Cardiac muscle cell (in vitro differentiated cells and primary cell): ENCODE results near the gene TET2. TPM values are rescaled to one million over a fixed set of nuclear protein-coding genes. Genes with fewer than 3 reads are reported as not detected.
A peak's percentile ranks its signal among the peaks of the same experiment; 100 is the strongest.

Source experiments
- DNase-seq, 2 donors: peaks; one replicate each; pipeline versions ENCODE4 v3.0.0 to v3.0.0-alpha.2; 2010 to 2017; ENCODE audit warnings: low read depth in 1 of 2, low spot score in 1 of 2
- H3K27ac ChIP-seq: fragments of 200-600 bp; sonication (generic); 2 replicates; pipeline ENCODE4 v1.5.1; 2016
- H3K27me3 ChIP-seq: fragments of 200-600 bp; sonication (generic); 2 replicates; pipeline ENCODE4 v1.6.0; 2016; ENCODE audit warnings: control low read depth
- H3K36me3 ChIP-seq: fragments of 200-600 bp; sonication (generic); 2 replicates; pipeline ENCODE4 v1.5.1; 2016; ENCODE audit warnings: control low read depth
- H3K4me1 ChIP-seq: fragments of 200-600 bp; sonication (generic); 2 replicates; pipeline ENCODE4 v1.8.1; 2017; ENCODE audit warnings: low read depth, mild to moderate bottlenecking, mixed run types
- H3K4me3 ChIP-seq: fragments of 200-600 bp; sonication (generic); 2 replicates; pipeline ENCODE4 v1.5.1; 2016; ENCODE audit warnings: mild to moderate bottlenecking
- H3K9me3 ChIP-seq: fragments of 200-600 bp; sonication (generic); 2 replicates; pipeline ENCODE4 v1.5.1; 2017; ENCODE audit warnings: low read depth, mild to moderate bottlenecking, control low read depth
- polyA plus RNA-seq: library from polyadenylated mRNA; unstranded; fragments of >200 nt; fragmentation: Nextera tagmentation; extraction: Ambion mirVana; gene quantifications from 2 replicates; pipeline ENCODE4 v1.2.1, GENCODE V29; 2016
- total RNA-seq: library from RNA; depleted of rRNA; stranded (reverse); fragments of >200 nt; gene quantifications from 2 replicates; pipeline ENCODE4 v1.2.3, GENCODE V29; 2016
- TF ChIP-seq, protein P1 (sequence below): IDR thresholded peaks from 2 replicates; pipeline ENCODE4 v1.5.1; 2012; ENCODE audit warnings: low read depth, mild to moderate bottlenecking, low read length

TET2 gene
- total and polyA plus RNA-seq, 2 experiments from 2014 or later: 10.5 to 23.3 TPM

DNA sequence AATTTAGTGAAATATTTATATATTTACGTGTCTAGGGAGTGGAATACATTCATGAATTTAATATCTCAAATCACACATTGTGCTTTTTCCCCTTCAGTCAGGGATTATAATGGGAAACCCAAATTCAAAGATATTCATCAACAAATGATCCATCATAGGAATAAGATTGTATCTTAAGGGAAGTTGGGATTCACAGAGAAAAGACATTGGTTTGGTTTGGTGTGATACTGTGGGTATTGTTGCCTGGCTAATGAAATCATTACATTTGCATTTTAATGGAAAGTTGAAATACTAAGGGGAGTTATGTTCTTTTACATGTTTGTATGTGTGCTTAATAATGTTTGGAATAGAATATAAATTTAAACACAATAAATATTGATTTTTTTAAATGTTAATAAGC, 1.7 kb downstream of the TET2 start:
- peak overlapping the region; percentile 86 for H3K4me3 ChIP-seq
- TF ChIP-seq, protein P1, sequence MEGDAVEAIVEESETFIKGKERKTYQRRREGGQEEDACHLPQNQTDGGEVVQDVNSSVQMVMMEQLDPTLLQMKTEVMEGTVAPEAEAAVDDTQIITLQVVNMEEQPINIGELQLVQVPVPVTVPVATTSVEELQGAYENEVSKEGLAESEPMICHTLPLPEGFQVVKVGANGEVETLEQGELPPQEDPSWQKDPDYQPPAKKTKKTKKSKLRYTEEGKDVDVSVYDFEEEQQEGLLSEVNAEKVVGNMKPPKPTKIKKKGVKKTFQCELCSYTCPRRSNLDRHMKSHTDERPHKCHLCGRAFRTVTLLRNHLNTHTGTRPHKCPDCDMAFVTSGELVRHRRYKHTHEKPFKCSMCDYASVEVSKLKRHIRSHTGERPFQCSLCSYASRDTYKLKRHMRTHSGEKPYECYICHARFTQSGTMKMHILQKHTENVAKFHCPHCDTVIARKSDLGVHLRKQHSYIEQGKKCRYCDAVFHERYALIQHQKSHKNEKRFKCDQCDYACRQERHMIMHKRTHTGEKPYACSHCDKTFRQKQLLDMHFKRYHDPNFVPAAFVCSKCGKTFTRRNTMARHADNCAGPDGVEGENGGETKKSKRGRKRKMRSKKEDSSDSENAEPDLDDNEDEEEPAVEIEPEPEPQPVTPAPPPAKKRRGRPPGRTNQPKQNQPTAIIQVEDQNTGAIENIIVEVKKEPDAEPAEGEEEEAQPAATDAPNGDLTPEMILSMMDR: no peak
- H3K27me3 ChIP-seq: peaks cover 24% of the 10 kb centered on the region
- H3K4me1 ChIP-seq: peaks cover 14% of the 10 kb centered on the region
- no peak for DNase-seq
- no peaks in the 10 kb centered on the region for H3K9me3 ChIP-seq
- H3K27ac ChIP-seq: no peak overlapping the region
- no peaks in the 10 kb centered on the region for H3K36me3 ChIP-seq

DNA sequence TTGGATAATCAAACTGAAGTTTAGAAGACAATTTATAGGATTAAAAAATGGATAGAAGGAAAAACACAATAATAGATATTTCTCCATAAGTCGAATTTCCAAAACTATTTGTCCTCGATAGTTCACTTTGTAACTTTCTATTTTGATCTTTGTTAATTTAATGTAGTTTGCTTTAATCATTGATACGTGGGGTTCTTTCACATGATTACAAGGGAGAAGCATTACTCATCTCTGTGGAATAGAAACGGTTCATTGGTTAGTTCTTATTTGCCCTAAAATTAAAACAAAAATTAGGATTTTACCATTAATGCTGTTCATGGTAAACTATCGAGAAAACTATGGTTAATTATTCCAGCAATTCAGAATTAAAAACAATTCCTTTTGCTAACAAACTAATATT, 2.1 kb downstream of the TET2 start:
- Histone ChIP-seq H3K27me3 (peaks cover 20% of the 10 kb centered on the region), H3K4me3 (peak overlapping the region; percentile 86), H3K36me3 (no peaks in the 10 kb centered on the region), H3K4me1 (peaks cover 14% of the 10 kb centered on the region), H3K9me3 (no peaks in the 10 kb centered on the region), H3K27ac (no peak overlapping the region)
- TF ChIP-seq, protein P1: no peak
- no peak for DNase-seq

DNA sequence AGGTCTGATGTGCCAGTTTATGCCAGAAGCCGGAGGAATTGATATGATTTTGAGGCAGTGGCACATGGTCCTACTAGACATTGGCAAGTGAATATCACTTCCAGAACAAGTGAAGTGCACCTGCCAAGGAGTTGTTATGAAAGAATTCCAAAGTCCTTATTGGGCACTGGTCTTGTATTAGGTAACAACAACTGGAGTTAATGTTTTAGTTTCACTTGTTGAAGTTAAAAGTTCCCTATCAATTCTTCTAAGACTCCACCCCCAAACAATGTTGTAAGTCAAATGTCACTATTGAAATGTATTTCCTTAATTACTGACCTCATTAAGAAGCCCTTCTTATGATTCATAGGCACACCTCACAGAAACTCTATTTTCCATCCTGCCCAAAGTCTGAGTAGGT, 3.1 kb downstream of the TET2 start:
- Histone ChIP-seq H3K4me3 (no peak overlapping the region), H3K27ac (no peak overlapping the region), H3K9me3 (no peaks in the 10 kb centered on the region), H3K27me3 (peaks cover 10% of the 10 kb centered on the region), H3K4me1 (peaks cover 14% of the 10 kb centered on the region), H3K36me3 (no peaks in the 10 kb centered on the region)
- no peak for DNase-seq
- TF ChIP-seq, protein P1: no peak

DNA sequence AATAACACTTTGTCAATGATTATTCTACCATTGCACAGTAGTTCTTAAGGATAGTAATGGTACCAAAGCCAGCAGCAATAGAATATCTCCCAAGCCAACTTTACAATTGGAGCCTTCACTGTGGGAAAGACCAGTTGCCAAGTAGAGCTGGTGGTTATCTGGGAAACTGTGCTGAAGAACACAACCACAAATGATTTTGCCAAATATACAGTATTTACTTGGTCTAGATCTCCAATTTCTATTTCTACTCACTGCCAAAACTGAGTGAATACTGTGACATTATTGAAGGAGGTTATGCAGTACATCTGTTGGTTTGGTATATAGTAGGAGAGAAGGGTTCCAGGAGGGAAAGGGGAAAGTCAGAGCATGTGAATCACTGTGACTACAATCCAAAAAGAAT, 3.8 kb downstream of the TET2 start:
- Histone ChIP-seq H3K9me3 (no peaks in the 10 kb centered on the region), H3K27ac (no peak overlapping the region), H3K36me3 (no peaks in the 10 kb centered on the region), H3K27me3 (peaks cover 3% of the 10 kb centered on the region), H3K4me3 (no peak overlapping the region), H3K4me1 (peaks cover 14% of the 10 kb centered on the region)
- TF ChIP-seq, protein P1: no peak
- peak in 1 of 2 donors; percentile 33 for DNase-seq

DNA sequence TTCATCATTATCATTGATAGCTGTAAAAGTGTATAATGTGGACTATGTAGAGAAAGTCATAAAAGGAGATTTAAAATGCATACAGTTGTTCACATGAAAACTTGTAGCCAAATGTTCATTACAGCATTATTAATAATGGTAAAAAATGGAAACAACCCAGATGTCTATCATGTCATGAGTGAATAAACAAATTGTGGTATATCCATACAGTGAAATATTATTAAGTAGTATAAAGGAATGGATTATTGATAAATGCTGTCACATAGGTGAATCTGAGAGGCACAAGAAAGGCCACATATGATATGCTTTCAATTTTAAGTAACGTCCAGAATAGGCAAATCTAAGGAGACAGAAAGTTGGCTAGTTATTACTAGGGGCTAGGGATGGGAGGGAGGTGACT, 7.1 kb downstream of the TET2 start:
- Histone ChIP-seq H3K36me3 (no peaks in the 10 kb centered on the region), H3K27me3 (peaks cover 17% of the 10 kb centered on the region), H3K4me3 (no peak overlapping the region), H3K27ac (no peak overlapping the region), H3K4me1 (peaks cover 13% of the 10 kb centered on the region), H3K9me3 (no peaks in the 10 kb centered on the region)
- no peak for DNase-seq
- TF ChIP-seq, protein P1: no peak

DNA sequence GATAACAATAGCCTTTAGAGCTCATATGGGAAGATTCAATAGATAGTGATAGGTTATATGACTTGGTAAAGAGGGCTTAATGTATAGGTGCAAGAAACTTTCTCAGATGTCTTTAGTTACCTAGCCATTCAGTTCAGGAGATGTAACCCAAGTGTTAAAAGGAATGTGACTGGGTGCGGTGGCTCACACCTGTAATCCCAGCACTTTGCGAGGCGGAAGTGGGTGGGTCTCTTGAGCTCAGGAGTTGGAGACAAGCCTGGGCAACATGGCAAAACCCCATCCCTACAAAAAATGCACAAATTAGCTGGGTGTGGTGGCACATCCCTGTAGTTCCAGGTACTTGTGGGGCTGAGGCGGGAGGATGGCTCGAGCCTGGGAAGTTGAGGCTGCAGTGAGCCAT, 7.9 kb downstream of the TET2 start:
- DNase-seq: no peak
- TF ChIP-seq, protein P1: no peak
- H3K27me3 ChIP-seq: peaks cover 21% of the 10 kb centered on the region
- no peaks in the 10 kb centered on the region for H3K36me3 ChIP-seq
- H3K27ac ChIP-seq: no peak overlapping the region
- no peaks in the 10 kb centered on the region for H3K9me3 ChIP-seq
- H3K4me1 ChIP-seq: peaks cover 9% of the 10 kb centered on the region
- no peak overlapping the region for H3K4me3 ChIP-seq
